ENCODE data around the gene MAB21L1.

The MAB21L1 gene

DNA sequence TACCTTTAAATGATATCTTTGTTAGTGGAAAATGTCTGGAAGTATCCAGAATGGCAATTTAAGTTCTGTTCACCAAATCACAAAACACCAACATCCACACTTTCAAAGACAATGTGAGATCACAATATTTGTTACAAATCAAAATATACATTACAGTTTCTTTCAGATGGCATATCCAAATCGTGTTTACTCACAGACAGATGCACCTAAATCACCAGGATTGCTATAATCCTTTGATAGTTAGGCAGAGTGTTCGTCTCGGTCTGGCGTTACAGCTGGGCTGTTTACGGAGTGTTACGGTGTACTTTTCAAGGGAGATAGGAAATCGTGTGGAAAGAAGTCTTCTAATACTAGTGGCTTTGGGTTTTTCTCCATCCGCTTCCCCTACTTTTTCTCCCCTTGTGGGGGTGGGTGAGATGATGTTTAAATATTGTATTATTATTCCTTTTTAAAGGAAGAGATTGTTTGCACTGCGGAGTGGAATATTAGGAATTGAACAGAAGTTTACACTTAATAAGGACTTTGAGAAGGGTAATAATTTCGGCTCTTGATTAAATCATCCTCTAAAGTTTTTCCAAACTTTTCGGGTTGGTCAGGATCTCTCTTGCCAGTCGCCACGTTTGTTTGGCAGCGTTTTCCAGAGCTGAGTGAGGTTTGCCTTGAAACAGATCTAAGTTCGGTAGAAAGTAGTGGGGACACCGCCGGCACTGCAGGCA, 1.8 kb downstream of the MAB21L1 start:
- H3K9ac ChIP-seq (ENCODE audit: insufficient read length, low read depth), result no peak overlapping the region
- TF ChIP-seq YY1 (IDR thresholded peaks at IDR 0.05; ENCODE audit: insufficient read depth, insufficient read length), result no peak
- TF ChIP-seq SUZ12 (IDR thresholded peaks at IDR 0.05; ENCODE audit: extremely low read depth, insufficient read depth, insufficient read length), result no peak
- TF ChIP-seq ZNF274 (IDR thresholded peaks at IDR 0.05; ENCODE audit: low read depth, low read length), result no peak
- peaks cover 96% of the 10 kb centered on the region for H3K27me3 ChIP-seq (ENCODE audit: insufficient read depth, insufficient read length)

DNA sequence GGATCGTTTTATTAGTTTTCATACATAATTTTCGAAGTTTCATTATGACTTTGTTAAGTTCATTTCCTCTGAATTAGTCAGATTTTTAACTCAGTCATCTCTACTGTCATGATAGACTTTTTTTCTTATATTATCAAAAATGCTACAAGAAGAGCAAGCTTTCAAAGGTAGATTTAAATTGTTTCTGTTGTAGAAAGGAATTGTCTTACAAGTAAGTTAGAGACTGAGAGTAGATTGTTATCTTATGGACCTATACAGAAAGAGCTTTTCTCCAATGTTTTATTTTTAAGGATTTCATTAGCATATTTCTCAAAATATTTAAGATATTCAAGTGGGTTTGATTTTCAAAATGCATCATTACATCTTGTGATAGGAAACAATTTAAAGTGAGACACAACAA, 2.7 kb downstream of the MAB21L1 start:
- Histone ChIP-seq H3K9ac (ENCODE audit: insufficient read length, low read depth) (no peak overlapping the region), H3K27me3 (ENCODE audit: insufficient read depth, insufficient read length) (peaks cover 91% of the 10 kb centered on the region), H3K4me3 (ENCODE audit: insufficient read length, low read depth) (no peak overlapping the region), H3K9me3 (ENCODE audit: insufficient read depth, low read length) (no peaks in the 10 kb centered on the region), H3K36me3 (ENCODE audit: insufficient read depth, insufficient read length, low read length) (no peaks in the 10 kb centered on the region), H3K4me1 (ENCODE audit: insufficient read depth, insufficient read length) (no peaks in the 10 kb centered on the region)
- TF ChIP-seq ZNF274 (IDR thresholded peaks at IDR 0.05; ENCODE audit: low read depth, low read length) (no peak), YY1 (IDR thresholded peaks at IDR 0.05; ENCODE audit: insufficient read depth, insufficient read length) (no peak), SUZ12 (IDR thresholded peaks at IDR 0.05; ENCODE audit: extremely low read depth, insufficient read depth, insufficient read length) (no peak)
- no peak for DNase-seq (ENCODE audit: low read depth, low spot score)

More for the DNA sequence above, 1.8 kb downstream of the MAB21L1 start:
- Histone ChIP-seq H3K4me3 (ENCODE audit: insufficient read length, low read depth) (no peak overlapping the region), H3K4me1 (ENCODE audit: insufficient read depth, insufficient read length) (no peaks in the 10 kb centered on the region), H3K36me3 (ENCODE audit: insufficient read depth, insufficient read length, low read length) (no peaks in the 10 kb centered on the region), H3K9me3 (ENCODE audit: insufficient read depth, low read length) (no peaks in the 10 kb centered on the region)
- no peak for DNase-seq (ENCODE audit: low read depth, low spot score)

DNA sequence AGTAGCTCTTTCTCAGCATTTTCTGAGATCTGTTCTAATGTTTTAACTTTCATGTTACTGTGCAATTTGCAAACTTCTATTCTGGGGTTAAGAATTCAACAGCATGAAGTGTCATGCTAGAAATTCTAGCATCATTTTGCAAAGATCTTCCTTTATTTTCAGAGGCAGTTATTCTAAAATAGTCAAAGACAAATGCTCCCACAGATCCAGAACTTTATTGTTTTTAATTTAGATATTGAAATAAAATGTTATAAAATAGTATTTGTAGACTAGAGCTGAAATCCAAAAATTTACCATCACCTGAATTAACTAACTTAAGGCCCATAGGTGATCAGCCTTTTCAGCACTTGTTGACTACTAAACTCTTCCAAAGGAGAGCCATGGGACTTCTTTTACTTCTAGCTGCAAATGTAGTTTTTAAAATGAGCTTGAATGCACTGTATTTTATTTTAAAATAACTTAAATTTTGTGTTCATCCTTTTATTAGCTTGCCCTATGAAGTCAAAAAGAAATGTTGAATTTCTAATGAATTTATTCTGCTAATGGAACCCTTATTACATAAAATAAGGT, 3.2 kb downstream of the MAB21L1 start:
- peaks cover 86% of the 10 kb centered on the region for H3K27me3 ChIP-seq (ENCODE audit: insufficient read depth, insufficient read length)
- H3K9ac ChIP-seq (ENCODE audit: insufficient read length, low read depth), result no peak overlapping the region
- H3K36me3 ChIP-seq (ENCODE audit: insufficient read depth, insufficient read length, low read length), result no peaks in the 10 kb centered on the region
- TF ChIP-seq YY1 (IDR thresholded peaks at IDR 0.05; ENCODE audit: insufficient read depth, insufficient read length), result no peak
- H3K4me1 ChIP-seq (ENCODE audit: insufficient read depth, insufficient read length), result no peaks in the 10 kb centered on the region
- no peak for DNase-seq (ENCODE audit: low read depth, low spot score)
- H3K4me3 ChIP-seq (ENCODE audit: insufficient read length, low read depth), result no peak overlapping the region
- H3K9me3 ChIP-seq (ENCODE audit: insufficient read depth, low read length), result no peaks in the 10 kb centered on the region

DNA sequence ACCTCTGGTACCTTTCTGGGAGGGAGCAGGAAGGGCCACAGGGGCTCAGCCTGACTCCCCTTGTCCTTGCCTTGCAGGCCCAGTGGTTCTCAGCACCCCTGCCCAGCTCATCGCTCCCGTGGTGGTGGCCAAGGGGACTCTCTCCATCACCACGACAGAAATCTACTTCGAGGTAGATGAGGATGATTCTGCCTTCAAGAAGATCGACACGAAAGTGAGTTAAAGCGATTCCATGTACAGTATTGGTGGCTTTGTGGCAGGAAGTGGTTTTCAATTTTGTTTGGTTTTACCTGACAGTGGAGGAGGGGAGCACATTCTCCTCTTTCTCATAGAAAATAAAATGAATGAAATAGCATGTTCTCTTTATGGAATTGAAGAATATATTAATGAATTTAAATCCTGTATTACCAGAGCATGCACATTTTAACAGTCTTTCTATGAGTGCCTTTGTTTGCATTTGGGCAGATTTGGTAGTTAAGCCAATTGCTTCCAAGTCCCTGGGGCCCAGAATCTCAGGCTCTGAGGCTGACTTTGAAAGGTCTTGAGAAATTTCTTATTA, 4.1 kb downstream of the MAB21L1 start:
- no peak for DNase-seq (ENCODE audit: low read depth, low spot score)
- H3K4me3 ChIP-seq (ENCODE audit: insufficient read length, low read depth), result no peak overlapping the region
- no peaks in the 10 kb centered on the region for H3K36me3 ChIP-seq (ENCODE audit: insufficient read depth, insufficient read length, low read length)
- TF ChIP-seq ZNF274 (IDR thresholded peaks at IDR 0.05; ENCODE audit: low read depth, low read length) (no peak), YY1 (IDR thresholded peaks at IDR 0.05; ENCODE audit: insufficient read depth, insufficient read length) (no peak), SUZ12 (IDR thresholded peaks at IDR 0.05; ENCODE audit: extremely low read depth, insufficient read depth, insufficient read length) (no peak)
- no peaks in the 10 kb centered on the region for H3K4me1 ChIP-seq (ENCODE audit: insufficient read depth, insufficient read length)
- H3K9ac ChIP-seq (ENCODE audit: insufficient read length, low read depth), result no peak overlapping the region
- no peaks in the 10 kb centered on the region for H3K9me3 ChIP-seq (ENCODE audit: insufficient read depth, low read length)
- peaks cover 77% of the 10 kb centered on the region for H3K27me3 ChIP-seq (ENCODE audit: insufficient read depth, insufficient read length)

DNA sequence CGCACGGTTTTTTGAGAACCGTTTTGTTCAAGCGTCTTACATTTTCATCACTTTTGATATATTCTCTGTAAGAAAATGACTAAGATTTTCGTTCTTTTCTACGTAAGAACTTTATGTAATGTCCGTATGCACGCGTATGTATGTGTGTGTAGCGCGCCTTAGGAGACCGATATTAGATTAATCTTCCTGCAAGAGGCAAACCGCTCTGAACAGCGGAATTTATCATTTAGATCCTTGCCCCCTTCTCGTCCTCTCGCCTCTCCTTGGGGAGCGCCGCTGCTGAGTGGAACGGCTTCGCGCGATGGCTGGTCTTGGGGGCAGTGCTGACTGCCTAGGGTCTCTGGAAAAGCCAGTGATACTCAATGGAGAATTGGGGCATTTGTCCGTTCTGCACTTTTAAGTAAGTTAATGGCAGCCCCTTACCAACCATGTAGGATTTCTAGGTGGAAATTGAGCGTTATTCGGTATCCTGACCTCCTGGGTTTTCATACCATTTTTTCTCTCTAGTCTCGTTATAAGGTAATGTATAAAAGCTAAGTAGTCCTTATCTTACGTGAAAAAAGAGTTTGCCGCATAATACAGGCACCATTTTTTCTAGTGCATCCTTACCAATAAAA, 4.7 kb downstream of the MAB21L1 start:
- peak overlapping the region; percentile 55 for H3K4me3 ChIP-seq (ENCODE audit: insufficient read length, low read depth)
- no peaks in the 10 kb centered on the region for H3K36me3 ChIP-seq (ENCODE audit: insufficient read depth, insufficient read length, low read length)
- DNase-seq (ENCODE audit: low read depth, low spot score), result no peak
- H3K27me3 ChIP-seq (ENCODE audit: insufficient read depth, insufficient read length), result peaks cover 71% of the 10 kb centered on the region
- TF ChIP-seq YY1 (IDR thresholded peaks at IDR 0.05; ENCODE audit: insufficient read depth, insufficient read length) (no peak), ZNF274 (IDR thresholded peaks at IDR 0.05; ENCODE audit: low read depth, low read length) (no peak), SUZ12 (IDR thresholded peaks at IDR 0.05; ENCODE audit: extremely low read depth, insufficient read depth, insufficient read length) (no peak)
- no peaks in the 10 kb centered on the region for H3K4me1 ChIP-seq (ENCODE audit: insufficient read depth, insufficient read length)
- H3K9me3 ChIP-seq (ENCODE audit: insufficient read depth, low read length), result no peaks in the 10 kb centered on the region
- no peak overlapping the region for H3K9ac ChIP-seq (ENCODE audit: insufficient read length, low read depth)

DNA sequence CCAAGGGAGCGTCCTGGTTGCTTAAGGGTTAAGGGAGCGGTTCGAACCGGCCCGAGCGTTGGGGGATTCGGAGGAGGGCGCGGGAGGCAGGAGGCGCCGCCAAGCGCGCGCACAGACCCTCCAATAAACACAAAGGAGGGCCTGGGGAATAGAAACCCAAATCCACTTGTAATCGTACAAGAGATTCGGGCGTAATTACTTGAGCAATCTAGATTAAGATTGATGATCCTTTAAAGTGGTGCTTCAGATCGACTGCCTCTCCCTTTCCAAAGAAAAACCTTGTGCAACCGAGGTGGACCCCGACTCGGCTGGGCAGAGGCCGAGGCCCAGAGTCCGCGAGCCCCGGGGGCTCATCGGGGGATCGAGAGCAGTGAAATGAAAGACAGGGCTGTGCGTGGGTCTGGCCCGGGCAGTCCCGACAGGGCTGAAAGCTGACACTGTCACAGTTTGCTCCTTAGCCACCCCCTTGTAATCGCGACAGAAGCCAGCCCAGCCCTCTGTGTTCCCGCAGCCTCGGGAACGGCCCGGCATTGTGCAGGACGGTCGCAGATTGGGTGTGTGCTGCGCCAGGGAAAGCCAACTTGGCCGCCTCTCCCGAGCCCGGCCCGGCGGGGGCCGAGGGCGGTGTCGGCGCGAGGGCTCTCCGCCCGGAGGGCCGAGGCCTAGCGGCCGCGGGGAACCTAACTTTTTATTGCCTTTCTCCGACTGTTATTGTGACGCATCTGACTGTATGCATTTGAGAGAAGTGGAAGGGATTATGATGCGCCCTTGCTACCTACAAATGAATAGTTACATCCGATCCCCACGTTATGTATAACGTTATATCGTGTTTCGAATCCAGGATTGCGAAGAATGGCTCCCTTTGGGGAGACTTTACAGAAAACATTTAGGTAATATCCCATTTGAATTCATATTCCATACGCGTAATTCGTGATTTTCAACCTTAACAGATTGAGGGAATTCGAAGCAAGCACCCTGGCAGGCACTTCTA, 5.5 kb downstream of the MAB21L1 start:
- Histone ChIP-seq H3K27me3 (ENCODE audit: insufficient read depth, insufficient read length) (peaks cover 63% of the 10 kb centered on the region), H3K4me1 (ENCODE audit: insufficient read depth, insufficient read length) (no peaks in the 10 kb centered on the region), H3K9ac (ENCODE audit: insufficient read length, low read depth) (peak overlapping the region; percentile 72), H3K36me3 (ENCODE audit: insufficient read depth, insufficient read length, low read length) (no peaks in the 10 kb centered on the region), H3K9me3 (ENCODE audit: insufficient read depth, low read length) (no peaks in the 10 kb centered on the region), H3K4me3 (ENCODE audit: insufficient read length, low read depth) (peak overlapping the region; percentile 55)
- no peak for DNase-seq (ENCODE audit: low read depth, low spot score)
- TF ChIP-seq YY1 (IDR thresholded peaks at IDR 0.05; ENCODE audit: insufficient read depth, insufficient read length) (no peak), SUZ12 (IDR thresholded peaks at IDR 0.05; ENCODE audit: extremely low read depth, insufficient read depth, insufficient read length) (peak; percentile 66), ZNF274 (IDR thresholded peaks at IDR 0.05; ENCODE audit: low read depth, low read length) (no peak)

Measured in NT2/D1 (cell line).